MM.1S (cell line): ENCODE results near the gene PRKD2.

ENCODE experiments used
- CTCF ChIP-seq: fragments of 300-600 bp; sonication (generic); IDR thresholded peaks from 2 replicates; pipeline ENCODE4 v1.5.1; 2016; ENCODE audit warnings: antibody characterized with exemption, low read length, mixed read lengths
- EZH2 ChIP-seq: fragments of 300-600 bp; sonication (generic); optimal IDR thresholded peaks from 2 replicates; pipeline ENCODE3; 2017; ENCODE audit warnings: low read depth, mild to moderate bottlenecking, antibody characterized with exemption, low read length, mixed read lengths
- EZH2phosphoT487 ChIP-seq: fragments of 300-600 bp; sonication (generic); IDR thresholded peaks from 2 replicates; pipeline ENCODE4 v1.6.1; 2018; ENCODE audit warnings: antibody characterized with exemption, low read length

- TF ChIP-seq CTCF (no peak), EZH2 (no peak), EZH2phosphoT487 (no peak)
These were observed 77.3 kb downstream of the PRKD2 start for GRCh38 chr19:46639358-46640182.
